SU-DHL-6 (cell line): ENCODE measurements around the gene MRPS27.

Experiments
- H2AFZ ChIP-seq: fragments of 200-600 bp; sonication (generic); 2 replicates; pipeline ENCODE4 v1.6.1; 2014; ENCODE audit warnings: low read depth, mild to moderate bottlenecking, moderate library complexity, mixed read lengths, antibody characterized with exemption, low read length; ENCODE audit not compliant: severe bottlenecking
- H3F3A ChIP-seq: fragments of 200-600 bp; shearing (Covaris generic); 2 replicates; pipeline ENCODE4 v1.6.0; 2016; ENCODE audit warnings: antibody characterized with exemption, mild to moderate bottlenecking; ENCODE audit not compliant: insufficient read depth
- H3K27ac ChIP-seq: fragments of 200-600 bp; sonication (generic); 2 replicates; pipeline ENCODE4 v1.5.1; 2016; ENCODE audit warnings: low read depth, mild to moderate bottlenecking, low read length, moderate library complexity, mixed read lengths
- H3K27me3 ChIP-seq: fragments of 200-600 bp; sonication (generic), shearing (Covaris generic); 2 replicates; pipeline ENCODE4 v1.6.0; 2014; ENCODE audit warnings: mild to moderate bottlenecking, low read length
- H3K36me3 ChIP-seq: fragments of 200-600 bp; sonication (generic); 2 replicates; pipeline ENCODE4 v1.6.1; 2014; ENCODE audit warnings: mild to moderate bottlenecking, low read length, mixed read lengths
- H3K4me2 ChIP-seq: fragments of 300-600, 200-600 bp; shearing (Covaris generic), sonication (generic); 2 replicates; pipeline ENCODE4 v1.6.0; 2014; ENCODE audit warnings: low read length, low read depth, mild to moderate bottlenecking; ENCODE audit not compliant: poor library complexity, severe bottlenecking
- H3K4me3 ChIP-seq: fragments of 200-600 bp; sonication (generic); 2 replicates; pipeline ENCODE4 v1.5.1; 2014; ENCODE audit warnings: antibody characterized with exemption, low read length, mild to moderate bottlenecking, mixed read lengths; ENCODE audit not compliant: insufficient read depth, poor library complexity, severe bottlenecking
- H3K79me2 ChIP-seq: fragments of 200-600 bp; sonication (generic); 2 replicates; pipeline ENCODE4 v1.6.1; 2014; ENCODE audit warnings: mild to moderate bottlenecking, low read length, moderate library complexity; ENCODE audit not compliant: insufficient read depth
- H3K9ac ChIP-seq: fragments of 200-600 bp; sonication (generic); 2 replicates; pipeline ENCODE4 v1.7.0; 2014; ENCODE audit warnings: mild to moderate bottlenecking, low read length
- H3K9me2 ChIP-seq: fragments of 200-600 bp; sonication (generic); replicated peaks from 2 replicates; pipeline ENCODE4 v1.6.1; 2014; ENCODE audit warnings: low read length; ENCODE audit not compliant: insufficient read depth
- H3K9me3 ChIP-seq: fragments of 200-600 bp; sonication (generic); 2 replicates; pipeline ENCODE4 v1.6.1; 2014; ENCODE audit warnings: low read length, mixed read lengths; ENCODE audit not compliant: insufficient read depth
- H4K20me1 ChIP-seq: fragments of 200-600 bp; sonication (generic); 2 replicates; pipeline ENCODE4 v1.6.1; 2014; ENCODE audit warnings: low read depth, mild to moderate bottlenecking, antibody characterized with exemption, low read length, moderate library complexity, mixed read lengths
- CTCF ChIP-seq: fragments of 200-600 bp; sonication (generic); IDR thresholded peaks from one replicate; pipeline ENCODE4 v1.5.1; 2017; ENCODE audit warnings: antibody characterized with exemption, mild to moderate bottlenecking, low read length, moderate library complexity; ENCODE audit not compliant: insufficient read depth, poor library complexity, severe bottlenecking
- EZH2phosphoT487 ChIP-seq: fragments of 200-600 bp; sonication (generic), shearing (Covaris generic); conservative IDR thresholded peaks from 2 replicates; pipeline ENCODE4 v1.6.1; 2018; ENCODE audit warnings: mild to moderate bottlenecking, antibody characterized with exemption, low read length, moderate library complexity, mixed read lengths

Gene MRPS27

DNA sequence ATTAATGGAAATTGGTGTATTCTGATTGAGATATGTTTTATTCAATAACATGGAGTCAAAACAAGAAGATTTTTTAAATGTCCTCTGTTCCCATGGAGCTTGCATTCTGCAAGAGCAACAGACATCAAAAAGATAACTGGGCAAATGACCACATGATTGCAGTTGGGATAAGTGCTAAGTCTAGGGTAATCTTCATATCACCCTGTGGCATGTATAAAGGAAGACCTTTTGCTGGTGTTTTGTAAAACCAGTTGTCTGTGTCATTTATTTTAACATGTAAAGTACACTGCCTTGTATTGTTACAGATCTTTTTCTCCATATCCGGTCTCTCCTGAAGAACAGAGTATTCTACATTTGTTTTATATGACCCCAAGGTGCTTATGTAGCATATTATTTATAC lies 44.1 kb upstream of the MRPS27 start:
- Histone ChIP-seq H2AFZ (no peak overlapping the region), H3K9me3 (no peaks in the 10 kb centered on the region), H3F3A (no peaks in the 10 kb centered on the region), H3K79me2 (no peaks in the 10 kb centered on the region), H3K4me2 (no peak overlapping the region), H4K20me1 (no peaks in the 10 kb centered on the region), H3K27me3 (no peaks in the 10 kb centered on the region), H3K36me3 (no peaks in the 10 kb centered on the region), H3K27ac (no peak overlapping the region), H3K4me3 (no peak overlapping the region), H3K9ac (no peak overlapping the region), H3K9me2 (no peaks in the 10 kb centered on the region)
- TF ChIP-seq CTCF (no peak), EZH2phosphoT487 (no peak)

GRCh38 chr5:72363166-72363802 lies 43.2 kb upstream of the MRPS27 start:
- no peaks in the 10 kb centered on the region for H3K79me2 ChIP-seq
- no peak for TF ChIP-seq CTCF
- no peak for TF ChIP-seq EZH2phosphoT487
- no peaks in the 10 kb centered on the region for H3K9me2 ChIP-seq
- H4K20me1 ChIP-seq: no peaks in the 10 kb centered on the region
- H2AFZ ChIP-seq: no peak overlapping the region
- no peak overlapping the region for H3K27ac ChIP-seq
- no peaks in the 10 kb centered on the region for H3F3A ChIP-seq
- H3K9ac ChIP-seq: no peak overlapping the region
- H3K4me3 ChIP-seq: no peak overlapping the region
- H3K4me2 ChIP-seq: no peak overlapping the region
- H3K9me3 ChIP-seq: no peaks in the 10 kb centered on the region
- no peaks in the 10 kb centered on the region for H3K27me3 ChIP-seq
- no peaks in the 10 kb centered on the region for H3K36me3 ChIP-seq

- H3K79me2 ChIP-seq: no peaks in the 10 kb centered on the region
- TF ChIP-seq CTCF (no peak), EZH2phosphoT487 (no peak)
- H3K9ac ChIP-seq: no peak overlapping the region
- no peak overlapping the region for H2AFZ ChIP-seq
- no peak overlapping the region for H3K27ac ChIP-seq
- no peaks in the 10 kb centered on the region for H4K20me1 ChIP-seq
- no peaks in the 10 kb centered on the region for H3K9me2 ChIP-seq
- H3K9me3 ChIP-seq: no peaks in the 10 kb centered on the region
- no peak overlapping the region for H3K4me3 ChIP-seq
- H3K4me2 ChIP-seq: no peak overlapping the region
- H3K36me3 ChIP-seq: no peaks in the 10 kb centered on the region
- no peaks in the 10 kb centered on the region for H3F3A ChIP-seq
- no peaks in the 10 kb centered on the region for H3K27me3 ChIP-seq
Measured at GRCh38 chr5:72359886-72360285, 39.8 kb upstream of the MRPS27 start.
